ENCODE results near the gene CMTM5.

Gene CMTM5, protein sequence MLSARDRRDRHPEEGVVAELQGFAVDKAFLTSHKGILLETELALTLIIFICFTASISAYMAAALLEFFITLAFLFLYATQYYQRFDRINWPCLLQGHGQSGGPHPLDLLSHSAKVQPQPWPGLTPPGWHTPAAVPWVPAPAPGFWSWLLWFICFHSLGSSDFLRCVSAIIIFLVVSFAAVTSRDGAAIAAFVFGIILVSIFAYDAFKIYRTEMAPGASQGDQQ
- total RNA-seq: 0 to 0.08 (median 0) reads per million in 18 experiments

DNA sequence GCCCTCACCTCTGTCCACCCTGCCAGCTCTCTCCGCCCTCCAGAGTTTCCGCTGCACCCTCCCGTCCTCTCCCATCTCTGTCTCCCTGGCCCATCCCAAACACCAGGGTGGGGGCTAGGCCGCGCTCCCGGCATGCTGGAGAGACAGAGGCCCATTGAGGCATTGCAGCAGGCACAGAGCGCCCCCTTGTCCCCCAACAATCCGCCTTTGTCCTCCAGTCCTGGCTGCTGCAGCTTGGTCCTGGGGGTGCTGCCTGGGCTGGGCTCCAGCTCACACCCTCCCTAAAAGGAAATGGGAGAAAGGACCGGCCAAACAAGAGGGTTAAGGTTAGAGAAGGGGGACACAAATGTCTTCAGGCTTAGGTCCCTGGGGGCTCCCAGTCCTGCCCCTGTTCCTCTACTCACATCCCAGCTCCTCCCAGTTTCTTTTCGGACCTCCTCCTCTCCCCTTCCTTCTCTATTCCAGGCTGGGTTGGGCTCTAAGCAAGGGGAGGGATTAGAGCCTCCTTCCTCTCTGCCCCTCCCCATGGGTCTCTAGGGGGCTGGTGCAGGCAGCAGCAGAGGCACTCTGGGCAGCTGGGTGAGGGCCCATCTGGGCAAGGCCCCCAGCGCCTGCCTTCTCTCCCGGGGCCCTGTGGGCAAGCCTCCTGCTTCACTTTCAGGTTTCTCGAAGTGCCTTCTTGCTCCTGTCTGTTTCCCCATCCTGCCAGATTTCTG, at the start of gene CMTM5:
Gene CMTM5, plus strand, starts transcription at position 565 of the 716 bp plus-strand sequence. CDS start 206 bp downstream, outside the sequence.
- DNase-seq: no peak

DNA sequence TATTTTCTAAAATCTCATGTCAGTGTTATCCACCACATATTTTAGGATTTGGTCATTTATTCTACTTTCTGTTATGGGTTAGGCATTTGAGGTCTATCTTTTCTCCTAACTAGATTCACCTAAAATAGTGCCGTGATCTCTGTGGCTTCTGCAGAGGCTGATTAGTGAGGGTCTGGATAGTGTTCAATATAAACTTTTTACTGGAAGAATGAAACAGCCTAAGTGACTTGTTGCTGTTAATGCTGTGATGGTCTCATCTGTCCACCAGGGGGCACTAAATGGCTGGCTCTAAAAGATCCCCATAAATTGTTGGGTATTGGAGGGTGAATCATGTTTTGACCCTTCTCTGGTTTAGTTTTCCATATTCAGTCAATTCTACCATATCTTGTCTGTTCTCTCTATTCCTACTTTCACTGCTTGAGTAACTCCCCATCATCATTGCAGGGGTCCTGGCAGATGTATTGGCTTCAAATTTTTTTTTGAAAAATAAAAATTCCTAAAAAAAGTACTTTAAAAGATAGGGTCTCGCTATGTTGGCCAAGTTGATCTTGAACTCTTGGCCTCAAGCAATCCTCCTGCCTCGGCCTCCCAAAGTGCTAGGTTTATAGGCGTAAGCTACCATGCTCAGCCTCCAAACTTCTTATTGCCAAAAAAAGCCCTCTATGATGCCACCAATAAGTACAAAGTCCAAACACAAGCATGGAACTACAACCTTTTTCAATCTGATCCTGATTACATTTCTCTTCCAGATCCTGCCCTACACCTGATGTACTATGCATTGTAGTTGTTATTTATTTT, 48.7 kb upstream of the CMTM5 start:
- peak; percentile 76 to 80 for DNase-seq

DNA sequence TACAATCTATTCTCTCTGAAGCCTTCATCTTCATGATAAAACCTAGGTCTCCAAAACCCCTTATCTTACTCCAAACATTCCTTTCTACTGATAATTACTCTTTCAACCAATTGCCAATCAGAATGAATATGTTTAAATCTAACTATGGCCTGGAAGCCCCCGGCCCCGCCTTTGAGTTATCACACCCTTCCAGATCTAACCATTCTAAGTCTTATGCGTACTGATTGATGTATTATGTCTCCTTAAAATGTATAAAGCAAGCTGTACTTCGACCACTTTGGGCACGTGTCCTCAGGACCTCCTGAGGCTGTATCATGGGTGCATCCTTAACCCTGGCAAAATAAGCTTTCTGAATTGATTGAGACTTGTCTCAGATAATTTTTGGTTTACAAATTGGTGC, 41.2 kb upstream of the CMTM5 start:
- no peak for DNase-seq

DNA sequence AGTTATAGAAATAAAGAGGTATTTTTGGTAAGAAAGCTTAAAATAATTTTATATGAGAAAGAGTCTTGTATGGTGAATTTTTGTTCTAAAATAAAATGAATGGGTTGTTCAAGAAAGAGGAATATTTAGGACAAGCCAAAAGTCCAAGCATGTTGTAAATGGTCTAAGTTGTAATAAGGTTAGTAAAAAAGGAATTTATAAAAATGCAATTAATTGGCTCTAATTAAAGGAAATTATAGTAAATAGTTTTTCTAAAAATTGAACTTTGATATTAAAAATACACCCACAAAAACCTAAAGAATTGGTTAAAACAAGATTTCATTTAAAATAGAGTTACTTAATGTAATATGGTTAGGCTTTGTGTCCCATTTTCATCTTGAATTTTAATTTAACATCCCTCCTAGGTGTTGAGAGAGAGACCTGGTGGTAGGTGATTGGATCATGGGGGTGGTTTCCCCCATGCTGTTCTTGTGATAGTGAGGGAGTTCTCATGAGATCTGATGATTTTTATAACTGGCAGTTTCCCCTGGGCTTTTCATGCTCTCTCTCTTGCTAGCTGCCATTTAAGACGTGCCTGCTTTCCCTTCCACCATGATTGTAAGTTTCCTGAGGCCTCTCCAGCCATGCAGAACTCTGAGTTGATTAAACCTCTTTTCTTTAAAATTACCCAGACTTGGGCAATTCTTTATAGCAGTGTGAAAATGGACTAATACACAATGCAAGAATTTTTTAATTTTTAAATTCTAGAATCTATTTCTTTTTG, 37.2 kb upstream of the CMTM5 start:
- DNase-seq: no peak

DNA sequence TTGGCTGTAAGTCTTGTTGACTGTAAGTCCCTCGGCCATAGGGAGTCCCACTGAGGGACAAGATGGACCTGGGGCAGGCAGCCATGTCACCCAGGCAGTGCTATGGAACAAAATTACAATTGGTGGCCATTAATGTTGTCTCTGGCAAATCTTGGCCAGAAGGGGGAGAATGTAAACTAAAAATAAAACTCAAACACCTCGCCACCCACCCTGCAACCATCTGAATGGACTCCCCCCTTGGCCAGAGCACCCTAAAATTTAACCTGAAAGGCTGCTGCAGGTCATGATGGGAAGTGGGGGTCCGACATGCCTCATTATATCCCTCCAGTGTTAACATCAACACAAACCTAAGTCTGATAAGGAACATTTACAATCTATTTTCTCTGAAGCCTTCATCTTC, 32.4 kb upstream of the CMTM5 start:
- DNase-seq: no peak

DNA sequence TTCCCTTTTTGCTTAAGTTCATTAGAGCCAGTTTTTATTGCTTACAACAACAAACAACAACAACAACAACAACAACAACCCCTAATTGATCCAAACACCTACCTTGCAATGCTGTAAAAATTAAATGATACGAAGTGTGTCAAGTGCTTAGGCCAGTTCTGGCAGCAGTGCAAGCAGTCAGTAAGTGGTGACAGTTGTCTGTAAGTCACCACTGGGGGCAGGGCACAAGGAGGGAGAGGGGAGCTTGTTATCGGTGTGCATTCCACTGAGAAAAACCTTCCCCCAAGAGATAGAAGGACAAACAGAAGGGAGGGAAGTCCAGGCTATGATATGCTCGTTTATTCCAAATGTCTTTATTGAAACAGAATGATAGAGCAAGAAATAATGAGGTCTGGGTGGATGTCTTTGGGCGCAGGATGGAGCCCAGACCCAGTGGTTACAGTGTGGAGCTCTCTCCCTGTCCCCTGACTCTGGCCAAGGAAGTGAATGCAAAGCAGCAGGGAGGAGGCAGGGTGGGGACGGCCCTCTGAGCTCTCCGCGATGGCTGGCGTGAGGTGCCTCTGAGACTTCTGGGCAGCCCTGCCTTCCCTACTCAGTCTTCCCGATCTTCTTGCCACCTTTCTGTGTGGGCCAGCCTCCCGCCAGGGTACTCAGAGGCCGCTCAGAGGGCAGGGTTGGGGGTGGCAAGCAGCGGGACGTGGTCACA, 30.7 kb upstream of the CMTM5 start:
- no peak for DNase-seq

DNA sequence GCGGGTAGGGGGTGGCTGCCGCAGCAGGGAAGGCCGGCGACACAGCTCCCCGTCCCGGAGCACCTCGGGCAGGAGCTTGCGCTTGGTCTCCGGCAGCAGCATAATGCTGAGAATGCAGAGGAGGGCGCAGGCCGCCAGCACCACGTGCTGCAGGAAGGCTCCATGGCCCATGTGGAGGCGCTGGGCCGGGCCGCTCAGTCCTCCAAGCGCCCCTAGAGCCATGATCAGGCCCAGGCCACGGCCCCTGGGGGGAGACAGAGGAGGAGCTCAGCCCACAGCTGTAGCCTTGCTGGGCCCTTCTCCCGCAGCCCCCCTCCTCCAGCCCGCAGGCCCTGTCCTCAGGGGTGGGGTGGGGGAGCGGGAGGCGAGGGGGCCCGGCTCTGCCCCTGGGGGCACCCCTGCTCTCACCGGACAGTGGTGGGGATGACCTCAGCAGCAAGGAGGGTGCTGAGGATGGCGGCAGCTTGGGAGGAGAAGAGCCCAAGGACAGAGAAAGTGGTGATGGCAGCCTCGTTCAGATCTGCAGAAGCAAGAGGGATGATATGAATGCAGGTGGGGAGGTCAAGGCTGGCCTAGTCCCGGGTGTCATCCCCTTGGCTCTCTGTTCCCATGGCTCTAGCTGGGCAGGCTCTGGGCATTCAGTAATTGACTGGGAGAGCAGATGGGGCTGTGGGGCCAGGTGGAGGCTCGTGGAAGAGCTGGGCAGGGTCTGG, 30.0 kb upstream of the CMTM5 start:
- DNase-seq: no peak

DNA sequence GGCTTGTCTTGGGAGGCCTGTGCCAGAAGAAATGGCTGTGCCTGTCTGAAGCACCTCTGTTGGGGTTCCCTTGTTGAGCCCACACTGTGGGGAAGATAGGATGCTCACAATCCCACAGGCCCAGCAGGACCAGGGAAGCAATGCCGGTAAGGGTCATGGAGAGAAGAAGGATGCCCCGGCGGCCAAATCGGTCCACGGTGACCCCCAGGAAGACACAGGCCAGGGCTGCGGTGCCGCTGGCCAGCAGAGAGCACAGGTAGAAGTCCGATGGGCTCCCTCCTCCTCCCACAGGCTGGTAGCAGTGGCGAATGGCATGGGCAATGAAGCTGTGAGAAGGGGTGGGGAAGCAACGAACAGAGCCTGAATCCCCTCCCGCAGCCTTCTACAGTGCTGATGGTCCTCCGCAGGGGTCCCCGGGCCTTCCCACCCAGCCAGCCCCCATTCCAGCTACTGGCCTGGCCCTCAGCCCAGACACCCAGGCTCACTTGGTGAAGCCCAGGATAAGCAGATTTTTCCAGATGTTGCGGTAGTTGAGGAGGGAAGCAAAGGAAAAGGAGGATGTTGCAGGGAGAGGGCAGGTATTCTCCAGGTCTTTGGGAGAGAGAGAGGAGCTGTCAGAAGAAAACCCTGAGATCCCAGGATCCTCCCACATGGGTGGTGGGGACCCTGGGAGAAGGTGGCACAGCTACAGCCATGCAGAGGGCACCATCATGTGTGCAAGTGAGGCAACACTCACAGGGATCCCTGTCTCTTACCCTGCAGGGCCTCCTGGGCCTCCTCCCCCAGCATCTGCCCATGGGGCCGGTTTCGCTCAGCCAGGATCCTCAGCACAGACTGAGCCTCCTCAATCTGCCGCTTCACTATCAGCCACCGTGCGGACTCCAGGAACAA, 29.2 kb upstream of the CMTM5 start:
- DNase-seq: no peak

DNA sequence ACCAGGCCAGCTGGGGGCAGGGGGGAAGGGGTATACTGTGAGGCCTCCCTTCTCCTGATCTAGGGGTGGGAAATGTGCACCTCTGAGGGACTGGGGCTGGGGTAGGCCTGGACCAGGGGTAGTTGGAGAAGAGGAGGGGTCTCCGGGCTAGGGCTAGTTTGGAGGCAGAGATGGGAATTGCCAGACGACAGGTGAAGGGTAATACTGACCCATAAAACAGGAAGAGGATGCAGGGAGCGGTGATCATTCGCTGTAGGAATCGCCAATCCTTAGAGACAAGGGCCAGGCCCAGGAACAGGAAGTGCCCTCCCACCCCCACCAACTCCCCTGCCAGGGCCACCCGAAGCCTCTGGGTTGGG, 28.6 kb upstream of the CMTM5 start:
- no peak for DNase-seq

DNA sequence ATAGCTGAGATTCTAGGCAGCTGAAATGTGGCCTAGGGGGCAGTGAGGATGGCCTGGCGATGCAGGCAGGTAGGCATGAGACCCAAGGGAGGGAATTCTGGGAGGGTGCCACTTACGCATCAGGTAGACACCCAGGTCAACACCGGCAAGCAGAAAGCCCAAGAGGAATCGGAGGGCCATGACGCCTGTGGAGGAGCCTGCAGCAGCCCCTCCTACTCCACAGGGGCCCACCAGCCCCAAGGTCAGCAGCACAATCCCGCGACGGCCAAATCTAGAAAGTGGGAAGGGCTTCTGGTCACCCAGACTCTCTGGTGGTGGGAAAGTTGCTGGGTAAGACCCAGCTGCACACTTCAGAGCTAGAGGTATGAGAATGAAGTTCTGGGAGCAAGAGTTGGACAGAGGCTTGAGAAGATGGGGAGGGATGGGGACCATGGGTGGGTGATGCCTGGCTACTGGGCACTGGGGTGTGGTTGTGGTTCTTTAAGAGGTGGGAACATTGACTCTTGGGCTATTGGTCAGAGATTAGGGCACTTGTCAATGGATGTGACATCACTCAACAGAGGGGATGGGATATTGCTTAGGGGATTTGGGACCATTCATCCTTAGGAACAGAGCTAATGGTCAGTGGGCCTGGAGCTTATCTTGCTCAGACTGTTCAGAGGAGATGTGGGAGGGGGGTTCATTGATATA, 27.5 kb upstream of the CMTM5 start:
- DNase-seq: no peak

DNA sequence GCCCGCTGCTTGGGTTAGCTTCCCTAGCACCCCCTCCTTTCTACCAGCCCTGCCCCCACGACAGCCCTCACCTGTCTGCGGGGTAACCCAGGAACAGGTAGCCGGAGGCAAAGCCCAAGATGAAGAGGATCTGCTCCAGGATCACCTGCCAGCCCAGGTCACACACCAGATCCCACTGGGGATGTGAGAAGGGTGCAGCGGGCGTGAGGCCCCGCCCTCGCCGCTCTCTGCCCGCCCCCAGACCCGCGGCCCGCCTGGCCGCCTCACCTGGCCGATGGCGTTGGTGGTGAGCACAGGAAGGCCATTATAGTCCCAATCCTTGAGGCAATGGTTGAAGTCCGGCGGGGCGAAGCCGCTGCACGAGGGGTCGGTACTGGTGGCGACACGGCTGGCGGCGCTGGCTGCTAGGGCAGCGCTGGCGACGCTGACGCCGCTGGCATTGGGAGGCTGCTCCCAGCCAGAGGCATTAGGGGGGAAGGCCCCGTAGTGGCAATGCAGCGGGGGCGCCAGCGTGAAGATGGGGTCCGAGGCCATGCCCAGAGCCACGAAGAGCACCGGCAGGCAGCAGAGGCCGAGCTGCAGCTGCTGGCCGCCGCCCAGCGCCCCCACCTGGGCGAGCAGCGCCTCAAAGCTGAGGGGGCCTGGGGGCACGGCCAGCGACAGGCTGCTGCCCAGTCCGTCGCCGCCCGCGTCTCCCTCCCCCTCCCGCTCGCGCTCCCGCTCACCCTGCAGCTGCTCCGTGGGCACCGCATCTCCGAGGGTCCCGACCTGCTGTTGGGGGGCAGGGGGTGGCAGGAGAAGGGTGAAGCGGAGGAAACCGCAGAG, 25.0 kb upstream of the CMTM5 start:
- DNase-seq: no peak

DNA sequence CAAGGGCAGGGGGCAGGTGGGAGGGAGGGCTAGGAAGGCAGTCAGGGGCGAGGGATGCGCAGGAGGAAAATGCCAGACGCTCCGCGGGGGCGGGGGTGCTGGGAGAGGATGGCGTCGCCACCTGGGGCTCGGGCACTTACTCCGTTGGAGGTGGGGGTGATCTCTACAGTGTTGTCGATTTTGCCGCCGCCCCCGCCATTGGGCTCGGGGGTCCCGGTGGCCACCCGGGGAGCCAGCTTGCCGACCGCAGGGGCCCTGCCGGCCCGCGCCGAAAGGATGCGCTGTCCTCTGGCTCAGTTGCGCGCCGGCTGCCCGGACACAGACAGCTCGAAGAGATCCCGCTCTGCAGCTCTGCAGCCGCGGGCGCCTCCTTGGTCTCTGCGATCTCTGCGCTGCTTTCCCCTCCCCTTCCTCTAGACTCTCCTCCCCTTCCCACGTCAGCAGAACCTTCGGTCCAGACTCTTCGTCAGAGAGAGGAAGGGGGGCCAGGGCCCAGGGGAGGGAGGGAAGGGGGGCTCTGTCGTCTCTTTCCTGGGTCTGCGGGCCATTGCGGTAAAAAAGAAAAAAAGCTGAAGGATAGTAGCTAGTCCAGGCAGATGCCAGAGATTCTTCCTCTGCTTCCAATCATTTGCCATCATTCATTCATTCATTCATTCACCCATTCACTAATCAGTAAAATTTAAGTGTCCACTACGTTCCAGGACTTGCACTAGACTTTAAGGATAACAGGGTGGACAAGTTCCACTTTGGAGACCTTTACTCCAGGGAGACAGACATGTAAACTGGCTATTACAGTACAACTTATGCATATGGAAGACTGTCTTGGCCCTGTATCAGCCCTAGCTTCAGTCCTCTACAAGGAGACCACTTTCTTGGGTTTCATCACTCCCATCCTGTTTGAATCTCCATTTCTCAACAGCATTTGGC, 24.1 kb upstream of the CMTM5 start, which contains the start of gene SLC22A17:
Gene SLC22A17, minus strand, starts transcription at position 382 of the 927 bp plus-strand sequence.
- DNase-seq: peak in 1 of 2 donors; percentile 8

DNA sequence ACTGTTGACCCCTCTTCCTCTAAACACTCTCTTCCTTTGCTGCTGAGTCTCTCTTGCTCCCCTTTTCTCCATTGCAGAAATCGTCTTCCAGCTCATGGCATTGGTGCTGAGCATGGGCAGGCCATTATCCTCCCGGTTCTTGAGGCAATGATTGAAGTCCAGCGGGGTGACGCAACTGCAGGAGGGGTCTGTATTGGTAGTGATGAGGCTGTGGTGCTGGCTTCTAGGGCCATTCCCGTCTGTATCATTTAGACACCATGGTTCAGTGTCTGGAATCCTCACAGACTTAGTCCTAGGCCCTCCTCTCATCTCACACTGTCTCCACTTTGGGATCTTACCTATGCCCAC, 23.4 kb upstream of the CMTM5 start:
- no peak for DNase-seq

DNA sequence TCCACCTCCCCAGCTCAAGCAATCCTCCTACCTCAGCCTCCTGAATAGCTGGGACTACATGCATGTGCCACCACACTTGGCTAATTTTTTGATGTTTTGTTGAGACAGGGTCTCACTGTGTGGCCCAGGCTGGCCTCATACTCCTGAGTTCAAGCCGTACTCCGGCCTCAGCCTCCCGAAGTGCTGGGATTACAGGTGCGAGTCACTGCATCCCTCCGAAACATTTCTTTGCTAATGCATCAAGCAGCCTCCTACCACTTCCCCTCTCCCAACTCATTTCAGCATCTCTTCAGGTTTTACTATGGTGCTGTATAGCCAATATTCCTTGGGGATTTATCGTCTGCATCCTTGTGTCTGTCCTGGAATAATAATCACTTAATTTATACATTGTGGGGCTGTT, 21.9 kb upstream of the CMTM5 start:
- DNase-seq: no peak

DNA sequence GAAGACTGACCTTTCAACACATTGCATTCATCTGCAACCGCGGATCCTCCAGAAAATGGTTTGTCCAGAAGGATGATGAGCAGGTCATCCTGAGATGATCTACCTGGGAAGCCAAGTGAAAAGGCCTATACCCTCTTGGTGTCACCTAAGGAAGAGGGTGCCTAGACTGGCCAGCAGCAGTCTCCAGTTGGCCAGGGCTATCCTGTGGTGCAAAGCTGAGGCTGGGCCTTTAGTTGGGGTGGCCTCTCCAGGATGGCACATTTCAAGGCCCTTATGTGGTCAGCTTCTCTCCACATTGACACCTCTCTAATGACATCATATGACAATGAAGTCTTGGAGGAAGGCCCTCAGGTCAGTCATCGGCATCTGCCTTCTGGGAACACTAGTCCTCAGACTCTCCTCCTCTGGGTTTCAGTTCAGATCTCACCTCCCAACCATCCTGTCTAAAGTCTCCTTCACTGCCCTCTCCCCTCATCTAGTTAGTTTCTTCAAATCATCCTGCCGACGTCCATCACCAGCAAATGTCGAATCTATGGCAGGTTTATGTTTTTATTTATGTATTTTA, 20.9 kb upstream of the CMTM5 start:
- DNase-seq: no peak

DNA sequence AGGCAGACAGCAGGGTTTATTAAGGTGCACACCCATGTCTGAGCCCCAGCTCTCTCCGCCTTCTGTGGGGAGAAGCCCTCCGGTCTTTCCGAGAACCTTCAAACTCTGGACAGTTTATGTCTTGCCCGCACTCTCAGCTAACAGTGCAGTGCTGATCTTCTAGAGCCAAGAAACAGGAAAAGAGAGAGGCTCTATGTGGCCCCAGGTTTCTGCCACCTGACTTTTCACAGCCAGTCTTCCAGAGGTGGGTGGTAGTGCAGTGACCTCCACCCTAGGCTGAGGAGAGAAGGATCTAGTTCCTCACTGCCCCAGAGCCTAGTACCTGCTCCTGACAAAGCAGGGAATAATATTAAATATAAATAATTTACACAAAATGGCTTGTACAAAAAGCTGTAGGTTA, 20.2 kb upstream of the CMTM5 start:
- DNase-seq: no peak

DNA sequence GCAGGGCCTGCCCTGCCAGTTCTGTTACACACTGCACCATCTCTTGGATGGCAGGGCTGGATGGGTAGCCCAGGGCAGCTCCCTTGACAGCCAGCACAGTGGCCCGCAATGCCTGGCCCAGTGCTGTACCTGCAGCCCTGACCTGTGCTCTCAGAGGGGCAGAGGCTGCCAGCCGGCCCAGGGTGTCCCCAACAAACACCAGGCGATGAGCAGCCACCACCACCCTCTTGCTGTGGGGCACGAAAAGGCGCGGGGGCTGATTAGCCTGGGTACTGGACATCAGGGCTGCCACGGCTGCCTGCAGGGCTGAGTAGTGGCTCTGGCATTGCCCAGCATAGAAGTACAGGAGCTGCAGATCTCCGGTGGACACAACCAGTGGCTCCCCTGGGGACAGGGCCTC, 19.6 kb upstream of the CMTM5 start:
- no peak for DNase-seq
